T-helper 1 cell treated with Interleukin-12 subunit alpha and Interleukin-12 subunit beta and Interleukin-4 antibody, amounts not matched to agents 30 ng/mL and 1 ng/mL, for 36 hours (primary cell): ENCODE data around the gene HAPSTR1. TPM values are rescaled to one million over a fixed set of nuclear protein-coding genes. Genes with fewer than 3 reads are reported as not detected.
"Not testable (repeated sequence)": the region's sequence is repeated elsewhere in the genome, so short reads cannot be mapped to it uniquely, and the experiment has no call there.

ENCODE experiments used
- intact Hi-C: fragments of 100-400 bp; cut with micrococcal nuclease; formaldehyde crosslinking; loops from one replicate; pipeline ENCODE4 v1.15.1; 2024
- total RNA-seq: library from RNA; stranded (reverse); gene quantifications from 2 replicates; pipeline ENCODE4 v1.2.3, GENCODE V29; 2022

The HAPSTR1 gene
- 69.7 and 70.1 TPM in 2 replicates for total RNA-seq

GRCh38 chr16:9090960-9091866 lies at the start of gene HAPSTR1:
TSS of gene HAPSTR1 (plus strand) at chr16:9091644. CDS start at chr16:9092045, 401 bp downstream.
- intact Hi-C loops, result loop anchor here (1.0 to 5.0 kb wide), 11 partner anchors 12 to 1851 kb away; partner anchors contain the start of genes ABAT, ATF7IP2, CLEC16A and DEXI

GRCh38 chr16:9042533-9042932 lies 48.9 kb upstream of the HAPSTR1 start:
- intact Hi-C loops, result no loop called here

- intact Hi-C loops, result no loop called here
These were observed 48.3 kb upstream of the HAPSTR1 start for GRCh38 chr16:9042964-9043680.

- intact Hi-C loops, result not testable (repeated sequence)
These were observed 45.9 kb upstream of the HAPSTR1 start for GRCh38 chr16:9045562-9045961.

- intact Hi-C loops, result loop anchor here (2.0 kb wide), 1 partner anchor 32 kb away; no protein-coding TSS in a partner anchor
These were observed 44.8 kb upstream of the HAPSTR1 start for GRCh38 chr16:9046667-9047055.

GRCh38 chr16:9047689-9048301 lies 43.6 kb upstream of the HAPSTR1 start:
- intact Hi-C loops, result loop anchor here (2.0 kb wide), 1 partner anchor 31 kb away; no protein-coding TSS in a partner anchor

- intact Hi-C loops, result no loop called here
These were observed 43.1 kb upstream of the HAPSTR1 start for GRCh38 chr16:9048302-9048700.

GRCh38 chr16:9049241-9049640 lies 42.2 kb upstream of the HAPSTR1 start:
- intact Hi-C loops, result no loop called here

GRCh38 chr16:9050102-9050830 lies 41.2 kb upstream of the HAPSTR1 start:
- intact Hi-C loops, result no loop called here

GRCh38 chr16:9053006-9053601 lies 38.3 kb upstream of the HAPSTR1 start:
- intact Hi-C loops, result no loop called here

GRCh38 chr16:9054460-9054859 lies 37.0 kb upstream of the HAPSTR1 start:
- intact Hi-C loops, result no loop called here

- intact Hi-C loops, result no loop called here
These were observed 36.3 kb upstream of the HAPSTR1 start for GRCh38 chr16:9055115-9055514.

- intact Hi-C loops, result no loop called here
These were observed 35.8 kb upstream of the HAPSTR1 start for GRCh38 chr16:9055661-9056060.

- intact Hi-C loops, result no loop called here
These were observed 35.4 kb upstream of the HAPSTR1 start for GRCh38 chr16:9056061-9056460.

GRCh38 chr16:9058211-9058610 lies 33.2 kb upstream of the HAPSTR1 start:
- intact Hi-C loops, result no loop called here

GRCh38 chr16:9060225-9060624 lies 31.2 kb upstream of the HAPSTR1 start:
- intact Hi-C loops, result no loop called here

GRCh38 chr16:9061358-9061813 lies 30.1 kb upstream of the HAPSTR1 start:
- intact Hi-C loops, result no loop called here

GRCh38 chr16:9062301-9062700 lies 29.1 kb upstream of the HAPSTR1 start:
- intact Hi-C loops, result no loop called here

GRCh38 chr16:9065077-9065476 lies 26.4 kb upstream of the HAPSTR1 start:
- intact Hi-C loops, result no loop called here

GRCh38 chr16:9068886-9069285 lies 22.6 kb upstream of the HAPSTR1 start:
- intact Hi-C loops, result no loop called here

- intact Hi-C loops, result no loop called here
These were observed 21.2 kb upstream of the HAPSTR1 start for GRCh38 chr16:9070254-9070653.
